H9 (cell line): ENCODE data around the gene TIMM23. TPM values are rescaled to one million over a fixed set of nuclear protein-coding genes. Genes with fewer than 3 reads are reported as not detected.

Experiments used
- DNase-seq: peaks from one replicate; pipeline ENCODE4 v3.0.0-alpha.2; 2017
- H2AFZ ChIP-seq: one replicate; pipeline ENCODE4 v1.6.1; 2013; ENCODE audit warnings: mild to moderate bottlenecking, low read length, control low read depth, moderate library complexity
- H2AK5ac ChIP-seq: 2 replicates; pipeline ENCODE4 v1.6.1; 2013; ENCODE audit warnings: low read length, control low read depth, mixed read lengths; ENCODE audit not compliant: insufficient read length
- H2BK120ac ChIP-seq: one replicate; pipeline ENCODE4 v1.6.1; 2013; ENCODE audit warnings: low read depth, mild to moderate bottlenecking, low read length, control low read depth, inconsistent platforms; ENCODE audit not compliant: poor library complexity, severe bottlenecking
- H2BK12ac ChIP-seq: 2 replicates; pipeline ENCODE4 v1.6.1; 2013; ENCODE audit warnings: low read length, control low read depth, mixed read lengths, low read depth; ENCODE audit not compliant: insufficient read length
- H2BK15ac ChIP-seq: 2 replicates; pipeline ENCODE4 v1.6.1; 2013; ENCODE audit warnings: low read depth, low read length, control low read depth
- H2BK20ac ChIP-seq: one replicate; pipeline ENCODE4 v1.6.1; 2013; ENCODE audit warnings: low read depth, mild to moderate bottlenecking, low read length, control low read depth, inconsistent platforms; ENCODE audit not compliant: poor library complexity, severe bottlenecking
- H2BK5ac ChIP-seq: 2 replicates; pipeline ENCODE4 v1.6.1; 2013; ENCODE audit warnings: low read length, control low read depth, mixed read lengths; ENCODE audit not compliant: insufficient read length
- H3K14ac ChIP-seq: 2 replicates; pipeline ENCODE4 v1.6.1; 2013; ENCODE audit warnings: low read length, control low read depth; ENCODE audit not compliant: insufficient read depth
- H3K18ac ChIP-seq: 2 replicates; pipeline ENCODE4 v1.6.1; 2013; ENCODE audit warnings: low read depth, mild to moderate bottlenecking, mixed read lengths, low read length, control low read depth; ENCODE audit not compliant: insufficient read length
- H3K23ac ChIP-seq: 2 replicates; pipeline ENCODE4 v1.6.1; 2013; ENCODE audit warnings: low read length, control low read depth, mixed read lengths, low read depth; ENCODE audit not compliant: insufficient read length
- H3K23me2 ChIP-seq: 2 replicates; pipeline ENCODE4 v1.6.1; 2013; ENCODE audit warnings: low read depth, mild to moderate bottlenecking, mixed read lengths, low read length, control low read depth; ENCODE audit not compliant: insufficient read length, poor library complexity, severe bottlenecking
- H3K27ac ChIP-seq: 2 replicates; pipeline ENCODE4 v1.5.1; 2013; ENCODE audit warnings: low read length, control low read depth, mixed read lengths, low read depth; ENCODE audit not compliant: insufficient read length
- H3K27me3 ChIP-seq: 2 replicates; pipeline ENCODE4 v1.6.1; 2013; ENCODE audit warnings: low read length, control low read depth, inconsistent platforms; ENCODE audit not compliant: insufficient read depth
- H3K4ac ChIP-seq: 2 replicates; pipeline ENCODE4 v1.6.1; 2013; ENCODE audit warnings: low read depth, mild to moderate bottlenecking, control low read depth, inconsistent platforms, low read length, moderate library complexity
- H3K4me1 ChIP-seq: 2 replicates; pipeline ENCODE4 v1.6.1; 2013; ENCODE audit warnings: low read length, control low read depth, inconsistent platforms; ENCODE audit not compliant: insufficient read depth
- H3K4me2 ChIP-seq: 2 replicates; pipeline ENCODE4 v1.6.1; 2013; ENCODE audit warnings: low read length, control low read depth, mixed read lengths; ENCODE audit not compliant: insufficient read length, insufficient read depth
- H3K56ac ChIP-seq: 2 replicates; pipeline ENCODE4 v1.6.1; 2013; ENCODE audit warnings: low read depth, mild to moderate bottlenecking, mixed read lengths, low read length, control low read depth; ENCODE audit not compliant: insufficient read length
- H3K79me1 ChIP-seq: 2 replicates; pipeline ENCODE4 v1.6.1; 2013; ENCODE audit warnings: low read depth, mild to moderate bottlenecking, moderate library complexity, low read length, control low read depth, inconsistent platforms; ENCODE audit not compliant: insufficient read depth, poor library complexity, severe bottlenecking
- H3K79me2 ChIP-seq: 2 replicates; pipeline ENCODE4 v1.6.1; 2013; ENCODE audit warnings: low read length, control low read depth, inconsistent platforms; ENCODE audit not compliant: insufficient read depth
- H3K9ac ChIP-seq: 2 replicates; pipeline ENCODE4 v1.6.1; 2013; ENCODE audit warnings: low read length, control low read depth, mixed read lengths; ENCODE audit not compliant: insufficient read length; ENCODE audit errors: extremely low read depth
- H3K9me3 ChIP-seq: one replicate; pipeline ENCODE4 v1.6.1; 2013; ENCODE audit warnings: low read depth, low read length, inconsistent platforms; ENCODE audit not compliant: control insufficient read depth
- H3T11ph ChIP-seq: one replicate; pipeline ENCODE4 v1.6.1; 2013; ENCODE audit warnings: mild to moderate bottlenecking, low read length, control low read depth, inconsistent platforms
- H4K20me1 ChIP-seq: one replicate; pipeline ENCODE4 v1.6.1; 2013; ENCODE audit not compliant: control insufficient read depth, insufficient read length, insufficient read depth
- H4K5ac ChIP-seq: 2 replicates; pipeline ENCODE4 v1.6.1; 2013; ENCODE audit warnings: low read depth, mild to moderate bottlenecking, mixed read lengths, low read length, control low read depth; ENCODE audit not compliant: insufficient read length
- H4K8ac ChIP-seq: replicated peaks from 2 replicates; pipeline ENCODE4 v1.6.1; 2013; ENCODE audit warnings: low read length, control low read depth, mixed read lengths, low read depth; ENCODE audit not compliant: insufficient read length
- H4K91ac ChIP-seq: 2 replicates; pipeline ENCODE4 v1.6.1; 2013; ENCODE audit warnings: low read depth, mild to moderate bottlenecking, moderate library complexity, mixed read lengths, low read length, control low read depth; ENCODE audit not compliant: insufficient read length
- H3K27ac Mint-ChIP-seq, 3 experiments: 2 replicates in 2 of 3; 3 replicates in 1 of 3; pipeline ENCODE4 v1.8.0; 2020 to 2021; ENCODE audit warnings: mixed read lengths in 3 of 3, mild to moderate bottlenecking in 1 of 3, moderate library complexity in 1 of 3
- H3K27me3 Mint-ChIP-seq: 2 replicates; pipeline ENCODE4 v1.8.0; 2021; ENCODE audit warnings: low read depth, mild to moderate bottlenecking, moderate library complexity, mixed read lengths
- H3K36me3 Mint-ChIP-seq, 3 experiments: 2 replicates in 2 of 3; 3 replicates in 1 of 3; pipeline ENCODE4 v1.8.0; 2020 to 2021; ENCODE audit warnings: low read depth in 3 of 3, mixed read lengths in 3 of 3; ENCODE audit not compliant: insufficient read depth in 1 of 3
- H3K4me1 Mint-ChIP-seq, 2 experiments: 2 replicates each; pipeline ENCODE4 v1.8.0; 2020; ENCODE audit warnings: mixed read lengths in 2 of 2
- H3K4me3 Mint-ChIP-seq, 2 experiments: 2 replicates in 1 of 2; 3 replicates in 1 of 2; pipeline ENCODE4 v1.8.0; 2020 to 2021; ENCODE audit warnings: mild to moderate bottlenecking in 2 of 2, mixed read lengths in 2 of 2, moderate library complexity in 1 of 2
- H3K9me3 Mint-ChIP-seq, 2 experiments: 2 replicates in 1 of 2; 3 replicates in 1 of 2; pipeline ENCODE4 v1.8.0; 2020; ENCODE audit warnings: mild to moderate bottlenecking in 2 of 2, mixed read lengths in 2 of 2, moderate library complexity in 1 of 2
- WGBS: extraction: QIAGEN DNeasy Blood & Tissue Kit; methylation state at CpG from one replicate; pipeline ENCODE4 v1.1.7; 2013; ENCODE audit warnings: missing lambda C conversion rate, low lambda C conversion rate, mixed read lengths; ENCODE audit not compliant: insufficient read length; ENCODE audit errors: extremely low coverage; 5-methylcytosine and 5-hydroxymethylcytosine counted together
- total RNA-seq: library from RNA; stranded (reverse); gene quantifications from 2 replicates; pipeline ENCODE4 v1.2.1, GENCODE V29; 2021
- TF ChIP-seq, protein P1 (sequence below): fragments of 200-600 bp; sonication (generic); conservative IDR thresholded peaks from 3 replicates; pipeline ENCODE4 v1.8.0; 2021; ENCODE audit warnings: antibody characterized with exemption, mild to moderate bottlenecking

TIMM23 gene
- total RNA-seq, 1 experiment from 2014 or later: 105 TPM

DNA sequence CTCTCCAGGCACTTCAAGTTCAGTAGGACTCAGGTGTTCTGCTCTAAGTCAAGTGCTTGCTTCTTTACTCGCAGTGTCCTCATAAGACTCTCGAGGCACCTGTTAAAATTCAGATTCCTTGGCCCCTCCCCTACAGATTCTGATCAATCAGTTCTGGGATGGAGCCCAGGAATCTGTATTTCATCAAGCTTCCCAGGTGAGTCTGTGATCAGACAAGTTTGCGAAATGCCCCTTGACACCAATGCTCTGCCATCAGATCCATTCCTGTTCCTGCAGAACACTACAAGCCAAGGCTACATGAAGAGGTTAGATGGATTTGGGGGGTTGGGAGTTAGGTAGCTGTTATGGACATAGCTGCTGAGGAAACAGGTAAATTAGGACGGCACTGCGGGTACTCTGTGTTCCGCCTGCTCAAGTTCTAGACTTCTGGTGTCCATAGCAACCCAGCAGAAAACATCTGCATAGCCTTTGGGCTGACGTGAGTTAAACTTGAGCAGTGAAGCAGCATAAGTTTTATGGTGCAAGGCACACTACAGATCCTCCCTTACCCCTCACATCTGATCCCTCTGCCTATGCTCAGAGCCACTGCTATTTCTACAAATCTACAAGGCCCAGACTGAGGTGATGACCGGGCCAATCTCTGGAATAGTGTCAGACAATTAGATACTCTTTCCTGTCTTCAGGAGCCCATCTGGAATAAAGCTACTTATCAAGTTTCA lies 65.0 kb downstream of the TIMM23 start:
- Histone ChIP-seq H2BK12ac (no peak overlapping the region), H2BK120ac (no peak overlapping the region), H3K23ac (no peak overlapping the region), H3K27me3 (no peaks in the 10 kb centered on the region), H4K20me1 (no peaks in the 10 kb centered on the region), H2AK5ac (no peak overlapping the region), H3K14ac (no peak overlapping the region), H2BK15ac (no peak overlapping the region), H2BK20ac (no peak overlapping the region), H4K91ac (no peak overlapping the region), H3K79me1 (no peaks in the 10 kb centered on the region), H3K18ac (no peak overlapping the region), H2AFZ (no peak overlapping the region), H3K4ac (no peak overlapping the region), H3K27ac (no peak overlapping the region), H4K5ac (no peak overlapping the region), H3K23me2 (no peaks in the 10 kb centered on the region), H3K79me2 (no peaks in the 10 kb centered on the region), H3K4me2 (no peak overlapping the region), H3K4me1 (no peaks in the 10 kb centered on the region), H3K9ac (no peak overlapping the region), H2BK5ac (no peak overlapping the region), H3K56ac (no peak overlapping the region), H4K8ac (no peak overlapping the region), H3K9me3 (no peaks in the 10 kb centered on the region), H3T11ph (no peak overlapping the region)
- no peaks in the 10 kb centered on the region for H3K36me3 Mint-ChIP-seq
- no peak overlapping the region for H3K4me3 Mint-ChIP-seq
- TF ChIP-seq, protein P1, sequence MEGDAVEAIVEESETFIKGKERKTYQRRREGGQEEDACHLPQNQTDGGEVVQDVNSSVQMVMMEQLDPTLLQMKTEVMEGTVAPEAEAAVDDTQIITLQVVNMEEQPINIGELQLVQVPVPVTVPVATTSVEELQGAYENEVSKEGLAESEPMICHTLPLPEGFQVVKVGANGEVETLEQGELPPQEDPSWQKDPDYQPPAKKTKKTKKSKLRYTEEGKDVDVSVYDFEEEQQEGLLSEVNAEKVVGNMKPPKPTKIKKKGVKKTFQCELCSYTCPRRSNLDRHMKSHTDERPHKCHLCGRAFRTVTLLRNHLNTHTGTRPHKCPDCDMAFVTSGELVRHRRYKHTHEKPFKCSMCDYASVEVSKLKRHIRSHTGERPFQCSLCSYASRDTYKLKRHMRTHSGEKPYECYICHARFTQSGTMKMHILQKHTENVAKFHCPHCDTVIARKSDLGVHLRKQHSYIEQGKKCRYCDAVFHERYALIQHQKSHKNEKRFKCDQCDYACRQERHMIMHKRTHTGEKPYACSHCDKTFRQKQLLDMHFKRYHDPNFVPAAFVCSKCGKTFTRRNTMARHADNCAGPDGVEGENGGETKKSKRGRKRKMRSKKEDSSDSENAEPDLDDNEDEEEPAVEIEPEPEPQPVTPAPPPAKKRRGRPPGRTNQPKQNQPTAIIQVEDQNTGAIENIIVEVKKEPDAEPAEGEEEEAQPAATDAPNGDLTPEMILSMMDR: no peak
- DNase-seq: no peak
- no peaks in the 10 kb centered on the region for H3K9me3 Mint-ChIP-seq
- H3K27me3 Mint-ChIP-seq: no peaks in the 10 kb centered on the region
- H3K4me1 Mint-ChIP-seq: no peaks in the 10 kb centered on the region
- no peak overlapping the region for H3K27ac Mint-ChIP-seq
- WGBS: no CpG with 5 or more reads among the region's 8 CpGs
